ENCODE data around the gene C5orf22.

GRCh38 chr5:31593665-31594064 lies 61.6 kb downstream of the C5orf22 start:
- TF ChIP-seq CTCF (IDR thresholded peaks at IDR 0.05) (no peak), EZH2 (IDR thresholded peaks at IDR 0.05; ENCODE audit: borderline replicate concordance, insufficient read depth, low read depth, low read length, poor library complexity, severe bottlenecking) (no peak)
